ENCODE results near the gene DXO.

DXO gene

DNA sequence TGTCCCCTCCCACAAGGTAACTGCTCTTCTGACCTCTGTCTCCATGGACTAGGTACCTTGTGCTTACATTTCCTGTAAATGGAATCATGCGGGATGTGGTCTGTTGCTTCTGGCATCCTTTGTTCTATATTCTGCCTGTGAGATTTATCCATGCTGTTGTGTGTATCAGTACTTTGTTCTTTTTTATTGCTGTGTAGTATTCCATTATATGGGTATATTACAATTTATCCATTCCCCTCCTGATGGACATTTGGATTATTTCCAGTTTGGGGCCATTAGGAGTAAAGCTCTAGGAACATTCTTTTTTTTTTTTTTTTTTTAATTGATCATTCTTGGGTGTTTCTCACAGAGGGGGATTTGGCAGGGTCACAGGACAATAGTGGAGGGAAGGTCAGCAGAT lies 41.0 kb downstream of the DXO start:
- DNase-seq (ENCODE audit: low read depth), result no peak

DNA sequence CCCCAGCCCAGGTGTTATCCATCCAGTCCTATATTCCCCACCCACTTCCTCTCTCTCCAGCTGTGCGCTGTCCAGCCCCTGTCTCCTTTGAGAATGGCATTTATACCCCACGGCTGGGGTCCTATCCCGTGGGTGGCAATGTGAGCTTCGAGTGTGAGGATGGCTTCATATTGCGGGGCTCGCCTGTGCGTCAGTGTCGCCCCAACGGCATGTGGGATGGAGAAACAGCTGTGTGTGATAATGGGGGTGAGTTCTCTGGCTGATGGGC lies 43.3 kb downstream of the DXO start:
- DNase-seq (ENCODE audit: low read depth), result no peak

DNA sequence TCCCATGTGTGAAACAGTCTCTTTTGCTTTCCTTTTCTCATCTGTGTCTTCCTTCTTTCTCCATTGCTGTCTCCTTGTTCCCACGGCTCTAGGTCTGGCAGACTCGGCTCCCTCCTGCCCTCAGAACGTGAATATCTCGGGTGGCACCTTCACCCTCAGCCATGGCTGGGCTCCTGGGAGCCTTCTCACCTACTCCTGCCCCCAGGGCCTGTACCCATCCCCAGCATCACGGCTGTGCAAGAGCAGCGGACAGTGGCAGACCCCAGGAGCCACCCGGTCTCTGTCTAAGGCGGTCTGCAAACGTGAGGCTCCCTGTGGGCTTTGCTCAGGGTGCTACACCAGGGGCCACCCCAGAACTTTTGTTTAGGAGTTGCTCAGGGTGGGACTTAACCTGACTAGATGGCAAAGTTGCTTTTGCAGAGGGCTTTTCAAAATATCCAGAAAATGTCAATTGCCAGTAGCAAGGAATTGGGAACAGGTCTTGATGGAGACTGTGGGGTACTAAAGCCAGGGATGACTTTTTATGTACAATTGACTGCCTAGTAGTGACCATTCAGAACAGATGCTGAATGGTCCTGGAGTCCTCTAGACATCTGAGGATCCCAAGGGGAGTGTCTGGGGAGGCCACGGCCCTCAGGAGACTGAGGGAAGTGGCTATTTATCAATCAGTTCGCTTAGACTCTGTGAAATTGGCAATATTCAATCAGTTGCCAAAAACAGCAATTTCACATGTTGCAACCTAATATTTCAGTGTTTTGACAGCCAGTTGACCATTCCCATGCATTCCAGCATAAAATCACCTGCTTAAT lies 43.9 kb downstream of the DXO start:
- no peak for DNase-seq (ENCODE audit: low read depth)

DNA sequence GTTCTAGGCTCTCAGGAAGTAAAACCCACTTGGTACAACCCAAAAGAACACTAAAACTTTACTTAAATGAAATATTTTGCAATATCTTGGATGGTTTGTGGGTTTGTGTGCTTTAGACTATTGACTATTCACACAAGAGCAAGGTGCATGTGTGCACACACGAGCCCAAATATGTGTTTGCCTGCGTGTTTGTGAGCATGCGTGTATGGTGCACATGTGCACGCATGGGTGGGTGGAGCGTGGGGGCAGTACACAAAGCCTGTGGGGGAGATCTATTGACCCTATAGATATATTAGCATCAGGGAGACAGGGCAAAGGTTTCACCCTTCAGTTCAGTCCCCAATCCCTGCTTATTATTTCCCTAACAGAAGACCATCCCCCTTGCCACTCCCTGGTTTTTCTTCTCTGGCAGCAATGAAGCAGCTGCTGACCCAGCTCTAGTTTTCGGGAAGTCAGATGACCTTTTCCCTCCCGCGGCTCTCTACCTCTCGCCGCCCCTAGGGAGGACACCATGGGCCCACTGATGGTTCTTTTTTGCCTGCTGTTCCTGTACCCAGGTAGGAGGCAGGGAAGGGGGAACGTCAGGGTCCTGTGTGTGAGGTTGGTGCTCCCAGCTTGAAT lies 44.6 kb downstream of the DXO start, which contains the start of gene C2:
Gene C2 (plus strand): TSS at position 476 of the 621 bp plus-strand sequence. CDS start 36 bp downstream, at position 512.
- no peak for DNase-seq (ENCODE audit: low read depth)

DNA sequence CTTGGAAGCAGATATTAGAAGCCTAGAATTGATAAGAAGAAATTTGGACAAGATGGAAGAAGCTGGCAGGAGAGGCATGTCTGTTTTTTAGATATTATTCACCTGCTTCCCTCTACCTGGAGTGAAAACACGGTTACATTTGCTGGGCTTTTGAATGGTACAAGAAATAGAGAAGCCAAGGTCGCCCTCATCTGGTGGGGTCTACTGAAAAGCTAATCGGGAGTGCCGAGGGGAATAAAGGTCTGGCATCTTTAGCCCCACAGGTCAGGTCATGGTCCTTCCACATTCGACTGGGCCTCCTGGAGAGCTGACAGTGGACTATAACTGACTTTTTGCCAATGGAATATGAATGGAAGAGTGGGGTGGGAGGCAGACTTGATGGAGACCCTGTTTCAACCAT lies 49.0 kb downstream of the DXO start:
- DNase-seq (ENCODE audit: low read depth), result peak; percentile 12

DNA sequence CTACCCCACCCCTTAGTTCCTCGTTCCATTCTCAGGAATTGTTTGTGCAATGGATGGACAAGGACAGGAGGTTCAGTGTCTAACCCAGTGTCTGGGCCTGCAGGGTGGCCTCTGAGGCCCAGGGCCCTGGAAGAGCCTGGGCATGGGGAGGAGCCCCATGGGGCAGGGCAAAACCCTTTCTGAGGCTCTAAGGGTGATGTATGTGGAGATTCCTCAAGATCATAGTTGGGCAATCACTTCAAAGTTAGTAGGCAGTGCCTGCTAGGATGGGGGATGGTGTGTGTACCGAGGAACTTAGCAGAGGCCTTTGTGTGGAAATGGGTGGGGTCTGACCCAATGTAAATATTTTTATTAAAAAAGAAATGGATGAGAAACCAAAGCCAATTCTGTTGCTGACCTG lies 51.1 kb downstream of the DXO start:
- DNase-seq (ENCODE audit: low read depth), result no peak

Measured in EH (cell line).